SK-N-SH (cell line): ENCODE data around the gene C2CD3. TPM values are rescaled to one million over a fixed set of nuclear protein-coding genes. Genes with fewer than 3 reads are reported as not detected.

ENCODE experiments used
- CTCF ChIA-PET: fragments of 300-600, 350-600 bp; formaldehyde crosslinking; extraction: SDS; loops from one replicate; lab custom pipeline; 2021; lab: Yijun Ruan, JAX
- POLR2A ChIA-PET: fragments of 350-600 bp; sonication (Branson Sonifier 250); formaldehyde crosslinking; extraction: SDS; loops from one replicate; lab custom pipeline; 2020; ENCODE audit warnings: antibody characterized with exemption, inconsistent platforms; lab: Yijun Ruan, JAX
- DNase-seq: peaks from one replicate; pipeline ENCODE4 v3.0.0; 2012
- H2AFZ ChIP-seq: fragments of 200-600 bp; sonication (generic); 2 replicates; pipeline ENCODE4 v1.8.1; 2016; ENCODE audit warnings: antibody characterized with exemption, mild to moderate bottlenecking, low read depth
- H3F3A ChIP-seq: fragments of 200-600 bp; sonication (generic); replicated peaks from 2 replicates; pipeline ENCODE3; 2016; ENCODE audit warnings: antibody characterized with exemption, mild to moderate bottlenecking; ENCODE audit not compliant: insufficient read depth
- H3K27ac ChIP-seq, 2 experiments: fragments of 200-500 bp in 1 of 2; fragments of 200-600 bp in 1 of 2; sonication (Bioruptor generic) in 1 of 2; sonication (generic), shearing (Covaris generic) in 1 of 2; 2 replicates each; pipeline versions ENCODE4 v1.5.1 to v1.6.1; 2014 to 2016; ENCODE audit warnings: low read depth in 2 of 2, inconsistent platforms in 1 of 2, low read length in 1 of 2, mild to moderate bottlenecking in 1 of 2, mixed read lengths in 1 of 2
- H3K27me3 ChIP-seq: fragments of 200-600 bp; sonication (generic), shearing (Covaris generic); 2 replicates; pipeline ENCODE4 v1.6.1; 2016; ENCODE audit warnings: mixed run types; ENCODE audit not compliant: insufficient read depth
- H3K36me3 ChIP-seq, 2 experiments: fragments of 200-500 bp in 1 of 2; fragments of 200-600 bp in 1 of 2; sonication (Bioruptor generic) in 1 of 2; sonication (generic) in 1 of 2; replicated peaks in 1 of 2; 2 replicates each; pipeline versions ENCODE3 to v1.5.1; 2014 to 2016; ENCODE audit warnings: low read length in 1 of 2, mild to moderate bottlenecking in 1 of 2; ENCODE audit not compliant: insufficient read depth in 2 of 2, control insufficient read depth in 1 of 2
- H3K4me1 ChIP-seq, 2 experiments: fragments of 200-500 bp in 1 of 2; fragments of 200-600 bp in 1 of 2; sonication (Bioruptor generic) in 1 of 2; sonication (generic), shearing (Covaris generic) in 1 of 2; 2 replicates each; pipeline versions ENCODE4 v1.5.1 to v1.6.1; 2014 to 2016; ENCODE audit warnings: low read depth in 1 of 2, low read length in 1 of 2, mixed run types in 1 of 2; ENCODE audit not compliant: insufficient read depth in 2 of 2, control insufficient read depth in 1 of 2
- H3K4me2 ChIP-seq: fragments of 200-600 bp; sonication (generic), shearing (Covaris generic); 2 replicates; pipeline ENCODE4 v1.6.1; 2017; ENCODE audit warnings: mixed run types
- H3K4me3 ChIP-seq, 2 experiments: fragments of 200-500 bp in 1 of 2; fragments of 200-600 bp in 1 of 2; sonication (Bioruptor generic) in 1 of 2; sonication (generic), shearing (Covaris generic) in 1 of 2; 2 replicates each; pipeline versions ENCODE4 v1.5.1 to v1.8.1; 2014 to 2016; ENCODE audit warnings: low read depth in 2 of 2, inconsistent platforms in 1 of 2, low read length in 1 of 2, mild to moderate bottlenecking in 1 of 2, mixed read lengths in 1 of 2, moderate library complexity in 1 of 2
- H3K79me2 ChIP-seq: fragments of 200-600 bp; sonication (generic); 2 replicates; pipeline ENCODE4 v1.8.1; 2017; ENCODE audit warnings: mild to moderate bottlenecking; ENCODE audit not compliant: insufficient read depth
- H3K9ac ChIP-seq: fragments of 200-600 bp; sonication (generic); 2 replicates; pipeline ENCODE4 v1.6.1; 2017; ENCODE audit warnings: mixed run types
- H3K9me2 ChIP-seq: fragments of 200-600 bp; sonication (generic); 2 replicates; pipeline ENCODE4 v1.6.1; 2017; ENCODE audit warnings: mixed run types
- H3K9me3 ChIP-seq: fragments of 200-600 bp; sonication (generic); 2 replicates; pipeline ENCODE4 v1.6.1; 2017; ENCODE audit warnings: mixed run types, mild to moderate bottlenecking, moderate library complexity
- H4K20me1 ChIP-seq: fragments of 200-600 bp; sonication (generic); 2 replicates; pipeline ENCODE4 v1.6.1; 2017; ENCODE audit warnings: mild to moderate bottlenecking, mixed run types; ENCODE audit not compliant: insufficient read depth
- ELF1 ChIP-seq: IDR thresholded peaks from 2 replicates; pipeline ENCODE4 v1.4.0; 2012
- EP300 ChIP-seq, 2 experiments: IDR thresholded peaks; 2 replicates each; pipeline versions ENCODE4 v1.4.0 to v1.6.1; 2012; ENCODE audit warnings: borderline replicate concordance in 1 of 2, low read depth in 1 of 2, low read length in 1 of 2
- EZH2phosphoT487 ChIP-seq: fragments of 200-600 bp; sonication (generic); IDR thresholded peaks from 2 replicates; pipeline ENCODE4 v1.6.1; 2017; ENCODE audit warnings: low read depth, mixed run types, mild to moderate bottlenecking, antibody characterized with exemption, moderate library complexity, borderline replicate concordance
- FOSL2 ChIP-seq: IDR thresholded peaks from 2 replicates; pipeline ENCODE4 v1.4.0; 2012; ENCODE audit warnings: low read depth, mild to moderate bottlenecking, moderate library complexity, borderline replicate concordance
- GABPA ChIP-seq: IDR thresholded peaks from 2 replicates; pipeline ENCODE4 v1.4.0; 2012; ENCODE audit warnings: low read depth, mild to moderate bottlenecking
- GATA2 ChIP-seq: sonication (generic); formaldehyde crosslinking; IDR thresholded peaks from 2 replicates; pipeline ENCODE4 v1.5.0; 2020; ENCODE audit warnings: mild to moderate bottlenecking, missing genetic modification reagents
- JUND ChIP-seq: IDR thresholded peaks from 2 replicates; pipeline ENCODE4 v1.4.0; 2012
- MAX ChIP-seq: IDR thresholded peaks from 2 replicates; pipeline ENCODE4 v1.4.0; 2012; ENCODE audit warnings: low read depth
- MEF2A ChIP-seq: IDR thresholded peaks from 2 replicates; pipeline ENCODE4 v1.4.0; 2012; ENCODE audit warnings: low read depth, borderline replicate concordance
- MXI1 ChIP-seq: IDR thresholded peaks from 2 replicates; pipeline ENCODE4 v1.6.1; 2012; ENCODE audit warnings: mild to moderate bottlenecking, low read depth, low read length, improper control_type of control experiment
- PBX3 ChIP-seq: IDR thresholded peaks from 2 replicates; pipeline ENCODE4; 2012
- POLR2AphosphoS5 ChIP-seq: IDR thresholded peaks from 2 replicates; pipeline ENCODE4 v1.6.1; 2012; ENCODE audit warnings: low read depth, low read length
- RAD21 ChIP-seq: IDR thresholded peaks from 2 replicates; pipeline ENCODE4 v1.6.1; 2012; ENCODE audit warnings: mild to moderate bottlenecking, low read length
- RFX5 ChIP-seq: IDR thresholded peaks from 2 replicates; pipeline ENCODE4 v1.6.1; 2012; ENCODE audit warnings: mild to moderate bottlenecking, improper control_type of control experiment, low read length
- RXRA ChIP-seq: IDR thresholded peaks from 2 replicates; pipeline ENCODE4 v1.4.0; 2012; ENCODE audit warnings: low read depth, mild to moderate bottlenecking, borderline replicate concordance
- SIN3A ChIP-seq: IDR thresholded peaks from 2 replicates; pipeline ENCODE4 v1.6.1; 2012; ENCODE audit warnings: low read depth, mild to moderate bottlenecking, low read length, moderate library complexity, borderline replicate concordance
- USF1 ChIP-seq: IDR thresholded peaks from 2 replicates; pipeline ENCODE4 v1.4.0; 2012; ENCODE audit warnings: low read depth, borderline replicate concordance
- USF2 ChIP-seq: fragments of 150-350 bp; IDR thresholded peaks from 2 replicates; pipeline ENCODE4 v1.6.1; 2017; ENCODE audit warnings: antibody characterized with exemption, low read length, low read depth, borderline replicate concordance
- YY1 ChIP-seq: IDR thresholded peaks from 2 replicates; pipeline ENCODE4 v1.4.0; 2012; ENCODE audit warnings: low read depth, mild to moderate bottlenecking
- WGBS: methylation state at CpG from one replicate; pipeline ENCODE4 v1.1.6; 2017; ENCODE audit warnings: low lambda C conversion rate; 5-methylcytosine and 5-hydroxymethylcytosine counted together
- polyA plus RNA-seq, 3 experiments: library from polyadenylated mRNA; depleted of rRNA; stranded (reverse); fragments of >200 nt; gene quantifications; 2 replicates each; pipeline ENCODE4 v1.2.3, GENCODE V29; 2012

Gene C2CD3
- polyA plus RNA-seq, 1 of the 3 experiments (the other 2 are of a cell fraction) = 7.0 TPM

- 87% methylated on average over 2 of the region's 2 CpGs for WGBS
- H3K4me2 ChIP-seq = no peak overlapping the region
- no peak for TF ChIP-seq POLR2AphosphoS5
- no peak for TF ChIP-seq FOSL2
- TF ChIP-seq JUND = no peak
- no peak for TF ChIP-seq MXI1
- no peak for TF ChIP-seq RAD21
- TF ChIP-seq SIN3A = no peak
- TF ChIP-seq GATA2 = no peak
- TF ChIP-seq RFX5 = no peak
- TF ChIP-seq YY1 = no peak
- TF ChIP-seq USF1 = no peak
- no peak for TF ChIP-seq GABPA
- no peak for TF ChIP-seq MAX
- no peak for TF ChIP-seq EP300 (IDR thresholded peaks at IDR 0.05; ENCODE audit: borderline replicate concordance in 1 of 2, low read depth in 1 of 2, low read length in 1 of 2)
- TF ChIP-seq PBX3 = no peak
- TF ChIP-seq EZH2phosphoT487 = no peak
- no peak for TF ChIP-seq USF2
- TF ChIP-seq MEF2A = no peak
- TF ChIP-seq ELF1 = no peak
- TF ChIP-seq RXRA = no peak
Observed at GRCh38 chr11:74162681-74163467, 7.9 kb downstream of the C2CD3 start.

More at GRCh38 chr11:74162681-74163467, 7.9 kb downstream of the C2CD3 start:
- Histone ChIP-seq H3K27me3 (no peaks in the 10 kb centered on the region), H3K9me3 (no peaks in the 10 kb centered on the region), H3K36me3 (peaks cover 45 to 49% of the 10 kb centered on the region in 2 experiments), H3K79me2 (peaks cover 30% of the 10 kb centered on the region), H4K20me1 (no peaks in the 10 kb centered on the region), H3K27ac (no peak overlapping the region; a peak in 1 of 4 replicates), H2AFZ (no peak overlapping the region), H3K4me1 (no peaks in the 10 kb centered on the region), H3K4me3 (no peak overlapping the region), H3K9me2 (no peaks in the 10 kb centered on the region), H3K9ac (no peak overlapping the region), H3F3A (no peaks in the 10 kb centered on the region)
- DNase-seq = no peak
- CTCF ChIA-PET = no interaction called here
- POLR2A ChIA-PET = no interaction called here
